Activated T-helper 1 cell treated with anti-CD3 and anti-CD28 coated beads, Interleukin-2, amount 50 U/mL, for 16 hours (primary cell): ENCODE results near the gene PSORS1C1.

Experiments
- DNase-seq, 2 donors: peaks; one replicate each; pipeline ENCODE4 v3.0.0-alpha.2; 2020; ENCODE audit warnings: low read depth in 1 of 2, low spot score in 1 of 2

Gene PSORS1C1

DNA sequence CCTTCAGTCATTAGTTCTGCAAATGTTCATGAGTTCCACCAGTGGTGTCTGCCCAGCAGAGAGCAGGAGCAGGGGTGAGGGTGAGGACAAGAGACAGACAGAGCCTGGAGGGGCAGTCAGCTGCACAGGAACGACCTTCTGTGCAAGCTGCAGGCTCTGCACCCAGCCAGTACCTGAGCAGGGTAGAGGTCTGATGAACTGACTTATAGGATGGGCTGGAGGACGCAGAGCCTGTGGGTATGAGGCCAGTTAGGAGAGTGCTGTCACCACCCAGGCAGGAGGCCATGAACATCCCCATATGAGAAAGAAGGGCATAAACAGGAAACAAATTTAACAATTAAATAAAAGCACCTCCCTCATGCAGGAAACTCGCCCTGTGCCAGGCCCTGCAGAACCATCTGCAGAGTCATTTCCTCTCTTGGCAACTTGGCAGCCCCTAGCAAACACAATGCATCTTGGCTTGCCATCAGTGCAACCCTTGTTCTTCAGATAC, 20.2 kb upstream of the PSORS1C1 start:
- DNase-seq, result peak in 1 of 2 donors; percentile 27

DNA sequence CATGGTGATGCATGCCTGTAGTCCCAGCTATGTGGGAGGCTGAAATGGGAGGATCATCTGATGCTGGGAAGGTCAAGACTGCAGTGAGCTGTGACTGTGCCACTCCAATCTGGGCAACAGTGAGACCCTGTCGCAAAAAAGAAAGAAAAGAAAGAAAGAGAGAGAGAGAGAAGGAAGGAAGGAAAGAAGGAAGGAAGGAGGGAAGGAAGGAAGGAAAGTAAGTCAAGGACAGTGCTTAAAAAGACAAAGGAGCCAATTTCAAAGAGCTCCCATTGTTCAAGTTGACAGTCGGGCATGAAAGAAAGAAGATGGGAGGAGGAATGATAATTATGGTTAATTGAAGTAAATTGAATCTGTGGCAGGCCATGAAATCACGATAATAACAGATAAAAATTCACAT, 18.4 kb upstream of the PSORS1C1 start:
- DNase-seq, result no peak

DNA sequence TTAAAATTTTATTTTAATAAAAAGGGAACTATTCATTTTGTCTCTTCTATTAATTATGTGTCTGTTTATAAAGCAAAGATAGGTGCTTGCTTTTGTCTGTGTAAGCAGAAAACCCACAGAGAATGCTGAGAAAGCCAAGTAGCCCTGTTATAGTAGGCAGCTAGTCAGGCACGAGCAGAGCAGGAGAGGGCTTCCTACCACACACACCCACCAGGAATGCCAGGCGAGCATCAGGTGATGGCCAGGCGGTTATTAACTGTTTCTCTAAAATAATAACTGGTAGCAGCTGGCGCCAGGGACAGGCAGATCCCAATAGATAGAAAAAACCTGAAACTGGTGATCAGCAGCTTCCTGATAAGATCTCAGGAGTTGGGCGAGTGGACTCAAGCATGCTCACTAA, 17.9 kb upstream of the PSORS1C1 start:
- no peak for DNase-seq

DNA sequence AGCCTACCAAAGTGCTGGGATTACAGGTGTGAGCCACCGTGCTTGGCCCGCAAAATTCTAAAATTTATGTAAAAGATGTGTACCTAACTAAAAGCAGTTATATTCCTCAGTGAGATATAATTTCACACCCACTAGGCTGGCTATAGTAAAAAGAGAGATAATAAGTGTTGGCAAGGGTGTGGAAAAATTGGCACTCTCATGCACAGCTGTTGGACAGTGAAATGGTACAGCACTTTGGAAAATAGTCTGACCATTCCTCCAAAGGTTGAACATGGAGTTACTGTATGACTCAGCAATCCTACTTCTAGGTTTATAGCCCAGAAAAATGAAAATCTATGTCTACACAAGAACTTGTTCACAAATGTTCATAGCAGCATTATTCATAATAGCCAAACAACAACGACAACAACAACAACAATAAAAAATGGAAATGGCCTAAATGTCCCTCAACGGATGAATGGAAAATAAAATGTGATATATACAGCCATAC, 16.1 kb upstream of the PSORS1C1 start:
- DNase-seq, result no peak

DNA sequence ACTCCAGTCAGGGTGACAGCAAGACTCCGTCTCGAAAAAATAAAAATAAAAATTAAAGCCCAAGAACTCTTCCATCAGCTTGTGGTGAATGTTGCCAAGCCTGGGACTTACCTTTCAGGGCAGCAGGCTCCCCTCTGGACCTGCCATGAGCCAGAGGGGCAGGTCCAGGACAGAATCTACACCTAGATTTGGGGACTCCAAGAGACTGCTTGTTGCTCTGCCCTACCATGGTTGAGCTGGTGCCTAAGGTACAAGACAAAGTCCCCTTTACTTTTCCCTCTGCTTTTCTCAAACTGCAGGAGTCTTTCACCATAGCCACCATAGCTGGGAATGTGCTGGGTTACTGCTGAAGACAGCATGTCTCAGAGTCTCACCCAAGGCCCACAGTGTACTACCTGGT, 11.5 kb upstream of the PSORS1C1 start:
- no peak for DNase-seq

DNA sequence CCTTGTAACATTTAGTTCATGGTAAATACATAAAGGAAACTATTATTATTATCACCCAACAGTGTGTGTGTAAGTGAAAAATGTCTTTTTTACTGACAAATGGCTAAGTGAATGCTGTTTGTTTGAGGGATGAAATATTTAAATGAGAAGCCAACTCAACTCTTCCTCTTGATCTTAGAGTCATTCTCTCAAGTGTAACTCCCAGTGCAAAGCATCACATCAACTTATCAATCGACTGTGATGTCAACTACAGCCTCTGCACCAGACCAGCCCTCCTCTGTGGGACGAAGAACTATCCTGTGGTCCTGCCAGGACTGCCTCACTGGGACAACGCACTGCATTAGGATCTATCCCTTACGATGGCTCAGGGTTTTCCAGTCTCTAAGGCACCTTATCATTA, 7.5 kb upstream of the PSORS1C1 start:
- DNase-seq, result no peak

DNA sequence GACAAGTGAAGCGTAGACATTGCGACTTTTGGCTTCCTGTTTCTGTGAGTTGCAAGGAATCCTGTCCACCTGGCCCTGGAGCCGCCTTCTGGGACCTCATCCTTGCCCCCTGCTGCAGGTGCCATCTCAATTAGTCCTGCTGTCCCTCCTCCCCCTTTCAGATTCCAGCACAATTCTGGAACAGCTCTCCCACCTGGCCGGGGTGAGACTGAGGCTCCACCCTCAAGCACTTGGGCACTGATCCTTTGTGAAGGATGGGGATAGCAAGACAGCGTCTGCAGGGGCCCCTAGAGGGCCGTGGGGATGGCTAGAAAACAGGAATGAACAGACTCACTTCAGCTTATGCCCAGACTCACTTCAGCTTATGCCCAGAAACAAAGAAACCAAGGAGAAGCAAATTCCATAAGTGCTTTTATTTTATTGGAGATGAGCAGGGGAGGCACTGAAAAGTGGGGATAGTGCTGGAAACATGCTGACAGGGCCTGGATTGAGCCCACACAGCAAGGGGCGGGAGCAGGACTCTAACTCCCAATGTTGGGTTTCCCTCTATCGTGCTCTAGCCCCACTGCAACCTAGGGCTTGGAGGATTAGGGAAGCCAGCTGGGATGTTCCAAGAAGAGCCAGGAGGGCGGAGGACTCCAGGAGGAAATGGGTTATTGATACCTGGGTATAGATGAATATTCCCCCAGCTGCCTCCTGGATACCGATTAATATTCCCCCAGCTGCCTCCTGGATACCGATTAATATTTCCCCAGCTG, 3.6 kb upstream of the PSORS1C1 start:
- DNase-seq, result no peak

DNA sequence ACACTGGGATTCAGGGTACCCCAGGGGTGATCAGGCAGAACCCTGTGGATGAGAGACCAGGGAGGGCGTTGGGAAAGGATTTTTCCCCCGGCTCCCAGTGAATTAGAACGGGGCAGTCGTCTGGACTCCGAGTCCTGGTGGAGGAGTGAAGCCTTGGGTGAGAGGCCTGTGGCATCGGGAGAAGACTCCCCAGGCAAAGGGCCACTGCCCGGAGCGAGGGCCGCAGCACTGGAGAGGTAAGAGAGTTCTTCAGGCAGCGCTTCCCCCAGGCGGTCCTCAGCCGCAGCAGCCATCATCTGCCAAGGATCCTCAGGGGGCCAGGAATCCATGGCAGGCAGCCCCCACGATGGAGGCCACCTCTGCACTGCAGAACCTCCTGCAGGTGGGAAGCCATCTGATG, 2.9 kb upstream of the PSORS1C1 start:
- no peak for DNase-seq

DNA sequence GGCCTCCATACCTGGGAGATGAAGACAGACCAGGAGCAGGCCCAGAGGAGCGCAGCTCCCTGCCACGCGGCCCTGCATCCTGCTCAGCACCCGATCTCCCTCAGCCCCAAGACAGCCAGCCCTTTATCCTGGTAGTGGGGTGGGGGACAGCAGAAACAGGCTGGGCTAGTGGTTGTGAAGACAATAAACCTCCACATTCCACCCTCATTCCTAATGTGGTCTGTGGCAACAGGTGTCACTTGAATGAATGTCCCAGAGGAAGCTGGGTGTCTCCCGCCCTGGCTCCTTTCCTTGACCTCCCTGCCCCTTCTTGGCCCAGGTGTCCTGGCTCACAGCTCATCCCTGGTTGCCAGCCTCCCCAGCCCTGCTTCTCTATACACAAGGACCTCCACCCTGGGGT, 2.1 kb upstream of the PSORS1C1 start, which contains the start of gene C6orf15:
TSS of gene C6orf15 (minus strand) at position 98 of the 400 bp plus-strand sequence. CDS start at position 78, 20 bp downstream.
- no peak for DNase-seq

DNA sequence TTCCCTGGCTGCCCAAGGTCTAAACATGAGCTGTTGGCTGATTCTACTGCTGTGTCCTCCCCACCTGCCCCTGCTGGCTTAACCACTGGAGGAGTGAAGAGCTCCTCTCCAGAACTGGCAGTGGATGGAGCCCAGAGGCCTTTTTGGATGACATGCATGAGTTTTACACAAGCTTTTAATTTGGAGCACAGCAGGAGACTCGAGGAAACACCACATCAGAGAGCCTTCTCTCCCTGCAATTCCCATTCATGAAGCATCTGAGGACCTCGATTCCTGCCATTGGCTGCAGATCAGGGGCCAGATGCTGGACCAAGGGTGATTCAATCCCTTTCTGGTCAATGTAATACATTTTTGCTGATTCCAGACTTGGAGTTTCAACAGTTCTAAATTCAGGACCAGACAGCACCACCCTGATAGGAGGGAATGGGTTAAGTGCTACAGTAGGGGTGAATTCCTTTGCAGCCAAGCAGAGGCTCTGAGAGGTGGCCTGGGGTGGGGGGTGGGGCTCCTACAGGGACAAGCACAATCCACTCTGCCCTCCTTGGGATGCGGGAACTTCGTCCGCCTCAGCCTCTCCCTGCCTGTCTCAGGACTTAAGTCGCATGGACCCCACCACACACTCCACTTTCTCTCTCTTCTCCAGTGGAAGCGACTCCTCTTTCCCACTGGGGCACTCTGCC, 599 bp upstream of the PSORS1C1 start:
- DNase-seq, result no peak

DNA sequence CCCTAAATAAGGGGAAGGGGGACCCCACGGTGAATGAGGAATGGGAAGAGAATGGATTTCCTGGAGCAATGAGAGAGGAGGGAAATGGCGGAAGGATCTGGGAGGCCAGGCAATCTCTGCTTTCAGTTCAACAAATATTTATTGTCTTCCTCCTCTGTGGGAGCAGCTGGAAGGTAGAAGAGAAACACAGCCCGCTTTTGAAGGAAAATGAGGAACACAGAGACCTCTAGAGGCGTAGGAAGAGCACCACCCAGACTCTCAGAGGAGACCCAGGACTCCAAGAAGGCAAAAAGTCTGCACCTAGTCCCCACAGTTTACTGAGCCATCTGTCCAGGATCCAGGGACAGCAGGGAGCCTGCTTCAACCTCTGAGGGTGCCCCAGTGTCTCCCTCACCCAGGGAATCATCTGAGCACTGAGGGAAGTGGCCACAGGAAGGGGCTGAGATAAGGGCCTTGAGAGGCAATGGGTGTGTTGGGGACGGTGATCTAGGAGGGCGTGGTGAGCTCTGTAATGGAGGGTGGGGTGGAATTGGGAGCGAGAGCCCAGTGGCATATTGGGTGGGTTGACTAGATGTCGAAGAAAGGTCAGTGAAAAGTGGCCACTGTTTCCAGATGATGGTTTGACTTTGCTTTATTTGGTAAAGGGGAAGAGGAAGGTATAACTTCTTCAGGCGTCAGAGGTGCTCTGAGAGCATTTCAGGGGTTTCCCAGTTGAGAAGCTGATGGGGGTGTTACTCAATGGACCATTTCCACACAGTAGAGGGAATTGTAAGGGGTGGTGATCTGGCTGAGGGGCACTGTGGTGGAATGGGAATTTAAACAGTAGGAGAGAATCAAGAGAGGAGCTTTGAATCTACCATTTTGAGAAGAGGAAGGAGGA, 610 bp downstream of the PSORS1C1 start:
- no peak for DNase-seq

DNA sequence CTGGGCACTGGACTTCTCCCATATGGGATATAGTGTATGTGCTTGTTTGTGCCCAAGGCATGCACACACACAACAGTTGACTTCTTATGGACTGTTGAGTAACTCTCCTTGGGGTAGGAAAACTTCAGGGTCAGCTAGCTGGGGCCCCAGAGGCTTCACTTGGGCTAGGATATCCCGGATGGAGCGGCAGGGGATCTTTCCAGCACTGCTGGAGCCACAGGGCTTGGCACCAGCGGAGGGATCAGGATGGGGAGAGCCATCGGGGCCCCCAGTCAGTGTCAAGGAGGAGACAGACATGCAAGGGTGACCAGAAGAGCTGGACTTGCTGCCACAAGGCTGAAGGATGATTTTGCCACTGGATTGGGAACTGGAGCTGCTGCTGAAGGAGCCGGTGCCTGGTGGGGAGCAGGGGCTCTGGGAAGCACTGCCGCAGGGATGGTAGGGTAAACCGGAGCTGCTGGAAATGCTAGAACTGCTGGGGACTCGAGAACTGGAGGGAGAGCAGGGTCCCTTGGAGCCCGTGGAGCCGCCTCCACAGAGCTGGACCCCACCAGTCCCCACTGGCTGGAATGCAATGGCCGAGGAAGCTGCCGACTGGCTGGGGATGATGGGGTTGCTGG, 1.5 kb downstream of the PSORS1C1 start:
- DNase-seq, result no peak

DNA sequence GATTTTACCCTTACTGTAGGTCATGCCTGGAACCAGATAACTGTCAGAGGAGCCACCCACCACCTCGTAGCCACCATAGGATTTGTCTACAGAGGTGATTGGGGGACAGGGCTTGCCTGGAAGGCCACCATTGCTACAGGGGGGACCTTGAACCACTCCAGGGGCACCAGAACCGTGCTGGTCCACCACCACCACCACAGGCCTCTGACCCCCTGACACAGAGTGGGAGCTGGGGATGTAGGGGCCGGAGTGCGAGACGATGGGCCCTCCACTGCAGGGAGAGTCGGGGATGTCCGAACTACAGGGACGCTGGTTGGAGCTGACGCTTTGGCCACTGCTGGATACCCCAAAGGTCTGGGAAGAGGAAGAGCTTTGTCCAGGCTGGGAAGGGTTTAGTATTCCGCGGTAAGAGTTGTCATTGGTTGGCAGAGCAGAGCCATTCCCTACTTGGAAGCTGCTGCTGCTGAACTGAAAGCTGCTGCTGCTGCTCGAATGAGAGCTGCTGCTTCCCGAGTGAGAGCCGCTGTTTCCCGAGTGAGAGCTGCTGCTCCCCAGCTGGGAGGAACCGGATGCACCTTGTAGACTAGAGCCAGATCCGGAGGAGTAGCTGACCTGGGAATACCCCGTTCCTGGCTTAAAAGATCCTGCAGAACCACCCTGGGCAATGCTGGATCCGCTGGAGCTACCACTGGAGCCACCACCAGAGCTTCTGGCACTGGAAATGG, 2.2 kb downstream of the PSORS1C1 start:
- no peak for DNase-seq

DNA sequence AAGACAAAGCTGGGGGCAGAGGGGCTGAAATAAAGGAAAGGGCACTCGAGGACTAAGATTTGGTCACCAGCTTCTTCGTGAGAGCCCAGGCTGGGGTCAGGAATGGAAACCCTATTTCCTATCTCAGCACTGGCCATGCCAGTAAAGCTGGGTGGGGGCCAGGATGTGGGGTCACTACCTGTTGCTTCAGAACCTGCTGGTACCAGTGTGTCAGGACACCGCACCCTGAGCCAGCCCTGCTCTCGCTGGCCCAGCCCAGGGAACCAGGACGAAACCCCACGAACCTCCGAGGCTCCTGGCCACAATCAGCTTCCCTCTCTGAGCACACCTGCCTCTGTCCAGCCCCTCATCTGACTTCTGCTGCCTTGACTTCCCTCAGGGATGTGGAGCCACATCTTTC, 3.6 kb downstream of the PSORS1C1 start:
- no peak for DNase-seq

DNA sequence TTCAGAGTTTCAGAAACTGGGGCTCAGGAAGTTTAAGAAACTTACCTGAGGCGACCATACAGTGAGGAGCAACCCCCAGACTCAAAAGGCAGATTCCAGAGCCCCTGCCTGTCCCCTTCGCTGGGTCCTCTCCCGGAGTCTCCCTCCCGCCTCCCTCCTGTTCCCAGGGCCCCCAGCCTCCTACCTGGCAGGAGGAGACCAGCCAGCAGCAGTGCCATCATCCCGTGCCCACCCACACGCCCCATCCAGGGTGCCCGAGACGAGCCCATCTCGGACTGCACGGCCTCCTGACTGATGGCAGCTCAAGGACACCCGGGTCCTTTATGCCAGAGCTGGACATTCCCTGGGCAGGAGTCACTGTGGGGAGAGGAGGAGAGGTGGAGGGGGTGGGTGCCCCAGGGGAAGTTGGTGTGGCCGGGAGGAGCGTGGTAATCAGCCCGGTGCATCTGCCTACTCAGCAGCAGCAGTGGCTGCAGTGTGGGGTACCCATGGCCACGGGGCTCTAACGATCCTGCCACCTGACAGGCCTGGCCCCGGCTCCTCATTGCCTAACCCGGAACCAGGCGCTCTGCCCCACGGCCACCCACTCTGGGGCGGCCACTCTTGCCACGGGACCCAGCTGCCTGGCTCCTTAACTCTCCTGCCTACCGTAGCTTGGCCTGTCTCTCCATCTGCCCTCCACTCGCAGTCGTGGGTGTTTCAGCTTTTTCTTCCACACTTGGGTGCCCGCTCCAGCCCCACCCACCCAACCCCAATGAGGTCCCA, 5.7 kb downstream of the PSORS1C1 start, which contains the start of gene CDSN:
TSS of gene CDSN (minus strand) at position 296 of the 765 bp plus-strand sequence. CDS start at position 269, 27 bp downstream.
- no peak for DNase-seq

DNA sequence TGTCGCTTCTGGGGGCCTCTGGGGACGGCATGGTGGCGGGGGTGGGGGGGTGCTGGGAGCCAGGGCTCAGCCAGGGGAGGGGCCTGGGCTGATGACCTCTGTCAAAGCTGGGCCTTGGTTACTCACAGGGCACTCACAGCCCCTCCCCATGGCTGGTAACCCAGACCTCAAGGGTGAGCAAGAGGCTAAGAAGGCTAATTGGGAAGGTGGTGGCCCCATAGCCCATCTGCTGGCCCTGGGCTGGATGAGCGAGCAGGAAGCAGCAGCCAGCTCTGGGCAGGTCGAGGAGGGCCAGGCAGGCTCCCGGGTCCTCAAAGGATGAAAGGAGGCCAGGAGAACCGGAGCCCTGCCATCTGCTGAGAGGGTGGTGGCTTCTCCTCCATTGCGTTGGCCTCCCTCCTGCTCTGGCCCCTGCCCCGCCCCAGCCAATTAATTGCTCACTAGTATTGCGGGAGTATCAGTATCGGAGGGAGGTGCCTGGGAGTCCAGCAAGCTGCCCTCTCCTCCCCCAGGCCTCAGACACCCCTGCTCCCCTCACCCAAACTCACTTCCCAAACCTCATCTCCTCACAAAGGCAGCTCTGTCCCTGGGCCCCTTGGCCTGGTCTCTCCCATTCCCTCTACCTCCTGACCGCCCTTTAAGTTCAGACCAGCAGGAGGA, 6.7 kb downstream of the PSORS1C1 start:
- DNase-seq, result no peak

DNA sequence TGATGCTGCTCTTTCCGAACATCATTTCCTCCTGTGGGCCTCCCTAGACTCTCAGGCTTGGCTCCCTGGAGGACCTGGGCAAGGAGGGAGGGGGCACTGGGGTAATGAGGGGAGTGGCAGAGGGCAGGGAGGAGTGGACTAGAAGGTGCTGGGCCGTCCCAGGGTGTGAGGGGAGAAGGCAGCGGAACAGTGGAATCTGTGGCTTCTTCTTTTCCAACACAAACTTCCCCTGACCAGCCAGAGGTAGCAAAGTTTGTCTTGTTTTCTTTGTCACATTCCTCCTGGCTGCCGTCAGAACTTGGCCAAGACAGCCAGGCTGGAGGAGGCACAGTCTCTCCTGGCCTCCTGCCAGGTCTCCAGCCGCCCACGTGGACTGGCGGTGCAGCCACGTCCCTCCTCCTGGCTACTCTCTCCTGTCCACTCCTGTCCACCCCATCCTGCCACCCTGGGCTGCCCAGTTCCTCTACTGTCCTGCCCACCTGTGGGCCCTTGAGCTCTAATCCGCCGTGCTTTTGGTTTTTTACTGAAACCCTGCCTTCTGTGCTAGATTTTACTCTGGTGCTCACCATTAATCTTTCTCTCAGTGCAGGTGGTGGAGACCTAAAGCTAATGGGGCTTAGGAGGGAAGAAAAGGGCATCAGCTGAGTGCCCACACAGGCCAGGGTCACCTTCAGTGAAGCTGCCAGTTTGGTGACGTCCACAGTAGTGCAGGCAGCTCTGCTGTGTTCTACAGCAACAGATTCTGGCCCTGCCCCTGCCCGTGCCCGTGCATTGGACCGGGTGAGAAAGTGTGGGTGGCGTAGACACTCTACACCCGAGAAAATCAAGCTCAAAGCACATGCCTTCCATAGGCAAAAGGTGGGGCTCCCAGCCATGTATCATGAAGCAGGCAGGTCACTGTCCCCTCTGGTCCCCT, 8.4 kb downstream of the PSORS1C1 start:
- no peak for DNase-seq

DNA sequence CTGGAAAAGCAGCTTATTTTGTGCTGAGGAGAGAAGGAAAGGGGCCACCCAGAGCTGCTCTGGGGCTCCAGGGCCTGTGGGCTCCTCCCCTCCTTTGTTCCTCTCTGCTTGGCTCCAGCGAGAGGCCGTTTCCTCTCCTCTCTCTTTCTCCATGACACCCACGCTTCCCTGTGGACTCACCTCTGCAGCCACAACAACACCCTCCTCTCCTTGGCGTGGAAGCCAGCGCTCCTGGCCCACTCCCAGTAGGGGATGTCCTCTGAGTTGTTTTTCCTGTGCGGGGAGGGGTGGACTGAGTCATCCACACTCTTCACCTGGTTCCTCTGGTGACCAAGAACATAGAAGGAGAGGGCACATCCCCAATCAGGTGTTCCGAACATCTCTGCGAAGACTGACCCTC, 10.6 kb downstream of the PSORS1C1 start:
- no peak for DNase-seq
